ENCODE measurements around the gene FECH.

DNA sequence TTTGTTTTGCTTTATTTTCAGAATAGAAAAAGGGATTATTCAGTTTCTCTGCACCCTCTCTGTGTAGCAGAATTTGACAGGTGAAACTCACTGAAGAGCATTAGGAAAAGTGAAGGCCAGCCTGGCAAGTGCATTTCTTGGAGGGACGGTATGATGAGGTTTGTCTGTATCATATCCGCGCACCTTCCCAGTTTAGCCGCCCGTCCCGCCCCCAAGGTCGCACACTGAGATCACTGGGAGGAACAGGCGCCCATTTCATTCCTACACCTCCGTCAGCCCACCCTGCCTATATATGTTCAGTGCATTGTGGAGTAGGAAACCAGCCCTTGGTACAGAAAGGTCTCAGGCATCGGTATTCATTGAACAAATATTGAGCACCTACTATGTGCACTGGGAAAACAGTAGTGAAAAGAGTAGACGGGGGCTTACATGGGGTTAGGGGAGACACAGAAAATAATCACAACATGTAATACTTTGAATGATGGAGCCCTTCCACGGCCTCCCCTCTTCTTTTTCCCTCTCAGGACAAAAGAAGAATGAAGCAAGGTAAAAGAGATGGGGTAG lies 678 bp upstream of the FECH start:
- TF ChIP-seq GATA3 (IDR thresholded peaks at IDR 0.05; ENCODE audit: low read depth, low read length) (no peak), GATA2 (IDR thresholded peaks at IDR 0.05; ENCODE audit: low read depth, low read length) (no peak)
